H1 (cell line): ENCODE results near the gene NR4A1. TPM values are rescaled to one million over a fixed set of nuclear protein-coding genes. Genes with fewer than 3 reads are reported as not detected.

ENCODE experiments used
- CTCF ChIA-PET: fragments of 300-600 bp; sonication (Branson Sonifier 250); formaldehyde crosslinking; loops from one replicate; lab custom pipeline; 2021; ENCODE audit not compliant: partially characterized antibody; lab: Charles Lee
- POLR2A ChIA-PET: fragments of 300-600 bp; sonication (Branson Sonifier 250); formaldehyde crosslinking; loops from one replicate; lab custom pipeline; 2021; ENCODE audit warnings: inconsistent platforms; ENCODE audit not compliant: partially characterized antibody; lab: Charles Lee
- DNase-seq, 2 experiments: peaks; one replicate each; pipeline versions ENCODE4 v3.0.0 to v3.0.0-alpha.2; 2010 to 2022; ENCODE audit warnings: low spot score in 2 of 2, low read depth in 1 of 2, mixed read lengths in 1 of 2
- FAIRE-seq: peaks from 2 replicates; lab custom pipeline; 2011; peaks lifted over from hg19 to GRCh38; lab: Jason Lieb, UNC
- H2AFZ ChIP-seq: 2 replicates; pipeline ENCODE4 v1.8.1; 2012; ENCODE audit warnings: low read length, inconsistent platforms
- H2AK5ac ChIP-seq: 2 replicates; pipeline ENCODE4 v1.6.1; 2013; ENCODE audit warnings: low read depth, low read length
- H2BK120ac ChIP-seq: replicated peaks from 2 replicates; pipeline ENCODE3; 2013; ENCODE audit warnings: low read depth, low read length, inconsistent platforms
- H2BK12ac ChIP-seq: 2 replicates; pipeline ENCODE4 v1.6.1; 2013; ENCODE audit warnings: low read depth, low read length
- H2BK15ac ChIP-seq: 2 replicates; pipeline ENCODE4 v1.6.1; 2013; ENCODE audit warnings: low read length
- H2BK20ac ChIP-seq: 2 replicates; pipeline ENCODE4 v1.6.1; 2013; ENCODE audit warnings: low read length
- H2BK5ac ChIP-seq: 2 replicates; pipeline ENCODE4 v1.6.1; 2013; ENCODE audit warnings: low read depth, low read length
- H3K14ac ChIP-seq: 2 replicates; pipeline ENCODE4 v1.6.1; 2013; ENCODE audit warnings: inconsistent platforms; ENCODE audit not compliant: insufficient read length
- H3K18ac ChIP-seq: 2 replicates; pipeline ENCODE4 v1.6.1; 2013; ENCODE audit warnings: low read length; ENCODE audit errors: extremely low read depth
- H3K23ac ChIP-seq: 2 replicates; pipeline ENCODE4 v1.6.1; 2013; ENCODE audit warnings: inconsistent platforms; ENCODE audit not compliant: insufficient read length
- H3K23me2 ChIP-seq: 2 replicates; pipeline ENCODE4 v1.6.1; 2013; ENCODE audit warnings: low read depth, low read length
- H3K27ac ChIP-seq: 2 replicates; pipeline ENCODE4 v1.6.1; 2011; ENCODE audit warnings: low read depth, low read length, inconsistent platforms
- H3K27me3 ChIP-seq, 4 experiments: replicated peaks in 1 of 4; 1 replicate in 1 of 4; 2 replicates in 3 of 4; pipeline versions ENCODE4 v1.6.1 to v1.8.1; 2011 to 2013; ENCODE audit warnings: low read length in 3 of 4, mild to moderate bottlenecking in 3 of 4, inconsistent platforms in 2 of 4, mixed read lengths in 2 of 4, moderate library complexity in 1 of 4; ENCODE audit not compliant: control insufficient read depth in 3 of 4, insufficient read depth in 3 of 4; ENCODE audit errors: extremely low read depth in 1 of 4
- H3K36me3 ChIP-seq, 4 experiments: 2 replicates each; pipeline versions ENCODE4 v1.6.1 to v1.8.1; 2011 to 2013; ENCODE audit warnings: mild to moderate bottlenecking in 4 of 4, low read length in 3 of 4, moderate library complexity in 2 of 4, control low read depth in 1 of 4, inconsistent platforms in 1 of 4; ENCODE audit not compliant: insufficient read depth in 4 of 4, control insufficient read depth in 2 of 4
- H3K4ac ChIP-seq: replicated peaks from 2 replicates; pipeline ENCODE3; 2013; ENCODE audit warnings: low read length, low read depth, mixed read lengths, inconsistent platforms; ENCODE audit not compliant: insufficient read length
- H3K4me1 ChIP-seq, 4 experiments: replicated peaks in 1 of 4; 1 replicate in 1 of 4; 2 replicates in 3 of 4; pipeline versions ENCODE4 v1.6.1 to v1.8.1; 2011 to 2013; ENCODE audit warnings: low read length in 3 of 4, inconsistent platforms in 2 of 4, mixed read lengths in 1 of 4; ENCODE audit not compliant: insufficient read depth in 4 of 4, control insufficient read depth in 3 of 4
- H3K4me2 ChIP-seq, 2 experiments: 2 replicates each; pipeline versions ENCODE4 v1.6.1 to v1.8.1; 2011 to 2013; ENCODE audit warnings: low read depth in 2 of 2, low read length in 2 of 2, control low read depth in 1 of 2, inconsistent platforms in 1 of 2, mild to moderate bottlenecking in 1 of 2; ENCODE audit not compliant: insufficient read depth in 1 of 2
- H3K4me3 ChIP-seq, 4 experiments: fragments of 200-600, 300-600 bp in 1 of 4; sonication (generic), shearing (Covaris generic), sonication (Bioruptor Twin) in 1 of 4; 2 replicates each; pipeline versions ENCODE4 v1.5.1 to v1.8.1; 2011 to 2016; ENCODE audit warnings: low read length in 4 of 4, low read depth in 3 of 4, control low read depth in 2 of 4, inconsistent platforms in 2 of 4, mild to moderate bottlenecking in 2 of 4, mixed read lengths in 1 of 4, moderate library complexity in 1 of 4; ENCODE audit not compliant: insufficient read depth in 2 of 4; ENCODE audit errors: extremely low read depth in 1 of 4
- H3K56ac ChIP-seq: replicated peaks from 2 replicates; pipeline ENCODE3; 2013; ENCODE audit warnings: low read depth, mild to moderate bottlenecking, mixed read lengths, low read length, inconsistent platforms; ENCODE audit not compliant: insufficient read length
- H3K79me1 ChIP-seq: 2 replicates; pipeline ENCODE4 v1.6.1; 2013; ENCODE audit warnings: low read depth, low read length, control low read depth
- H3K79me2 ChIP-seq, 2 experiments: 2 replicates each; pipeline versions ENCODE4 v1.6.1 to v1.8.1; 2012 to 2013; ENCODE audit warnings: low read length in 2 of 2, mild to moderate bottlenecking in 2 of 2, inconsistent platforms in 1 of 2; ENCODE audit not compliant: insufficient read depth in 2 of 2, control insufficient read depth in 1 of 2
- H3K9ac ChIP-seq, 4 experiments: replicated peaks in 1 of 4; 1 replicate in 1 of 4; 2 replicates in 3 of 4; pipeline versions ENCODE4 v1.6.1 to v1.8.1; 2011 to 2013; ENCODE audit warnings: low read depth in 3 of 4, low read length in 3 of 4, control low read depth in 2 of 4, mild to moderate bottlenecking in 2 of 4, moderate library complexity in 2 of 4, inconsistent platforms in 1 of 4; ENCODE audit errors: extremely low read depth in 1 of 4
- H3K9me3 ChIP-seq, 2 experiments: 2 replicates each; pipeline versions ENCODE4 v1.6.1 to v1.8.1; 2012 to 2013; ENCODE audit warnings: mild to moderate bottlenecking in 2 of 2, moderate library complexity in 2 of 2, control low read depth in 1 of 2, inconsistent platforms in 1 of 2, low read depth in 1 of 2, low read length in 1 of 2, mixed read lengths in 1 of 2; ENCODE audit not compliant: insufficient read depth in 2 of 2
- H4K20me1 ChIP-seq, 2 experiments: replicated peaks in 1 of 2; 2 replicates each; pipeline versions ENCODE3 to v1.8.1; 2011 to 2013; ENCODE audit warnings: inconsistent platforms in 2 of 2, low read length in 2 of 2, mild to moderate bottlenecking in 1 of 2; ENCODE audit not compliant: insufficient read depth in 2 of 2, control insufficient read depth in 1 of 2
- H4K5ac ChIP-seq: 2 replicates; pipeline ENCODE4 v1.6.1; 2013; ENCODE audit warnings: low read length, low read depth, mixed read lengths, inconsistent platforms; ENCODE audit not compliant: insufficient read length
- H4K8ac ChIP-seq: 2 replicates; pipeline ENCODE4 v1.8.0; 2013; ENCODE audit warnings: mild to moderate bottlenecking, moderate library complexity, low read length, inconsistent platforms; ENCODE audit not compliant: insufficient read depth; ENCODE audit errors: extremely low read depth
- H4K91ac ChIP-seq: replicated peaks from 2 replicates; pipeline ENCODE3; 2013; ENCODE audit warnings: low read length, mixed read lengths, inconsistent platforms; ENCODE audit not compliant: insufficient read length
- BACH1 ChIP-seq: IDR thresholded peaks from 2 replicates; pipeline ENCODE4 v1.6.1; 2012; ENCODE audit warnings: low read length, improper control_type of control experiment
- BRCA1 ChIP-seq: IDR thresholded peaks from 2 replicates; pipeline ENCODE4 v1.6.1; 2012; ENCODE audit warnings: low read depth, low read length, improper control_type of control experiment
- CHD1 ChIP-seq: IDR thresholded peaks from 2 replicates; pipeline ENCODE4 v1.6.1; 2012; ENCODE audit warnings: low read depth, low read length, improper control_type of control experiment
- FOSL1 ChIP-seq: IDR thresholded peaks from 2 replicates; pipeline ENCODE4 v1.6.1; 2011; ENCODE audit warnings: mild to moderate bottlenecking, low read depth, low read length, moderate library complexity; ENCODE audit not compliant: insufficient read depth
- KDM5A ChIP-seq: fragments of 200-600 bp; IDR thresholded peaks from 2 replicates; pipeline ENCODE4 v1.7.1; 2012; ENCODE audit warnings: mild to moderate bottlenecking, low read length, inconsistent platforms, mixed read lengths
- SIN3A ChIP-seq, 2 experiments: IDR thresholded peaks in 1 of 2; conservative IDR thresholded peaks in 1 of 2; 2 replicates each; pipeline ENCODE4 v1.6.1; 2011 to 2012; ENCODE audit warnings: low read length in 2 of 2, improper control_type of control experiment in 1 of 2, low read depth in 1 of 2, mild to moderate bottlenecking in 1 of 2
- SIX5 ChIP-seq: IDR thresholded peaks from 2 replicates; pipeline ENCODE4 v1.6.1; 2011; ENCODE audit warnings: mild to moderate bottlenecking, low read depth, low read length
- TEAD4 ChIP-seq: IDR thresholded peaks from 2 replicates; pipeline ENCODE4 v1.6.1; 2012; ENCODE audit warnings: low read depth, low read length, inconsistent platforms, mixed read lengths
- YY1 ChIP-seq: IDR thresholded peaks from 2 replicates; pipeline ENCODE4 v1.6.1; 2011; ENCODE audit warnings: low read depth, mild to moderate bottlenecking, low read length
- WGBS, 2 experiments: shearing (Covaris generic) in 1 of 2; methylation state at CpG; one replicate each; pipeline versions ENCODE4 v1.1.6 to v1.1.7; 2013 to 2015; ENCODE audit warnings: low lambda C conversion rate in 2 of 2, mixed read lengths in 2 of 2, inconsistent platforms in 1 of 2, low coverage in 1 of 2, missing lambda C conversion rate in 1 of 2; ENCODE audit not compliant: insufficient replicate concordance in 2 of 2, insufficient coverage in 1 of 2, insufficient read length in 1 of 2; ENCODE audit errors: extremely low coverage in 1 of 2, missing lambda C conversion rate in 1 of 2; 5-methylcytosine and 5-hydroxymethylcytosine counted together
- polyA plus RNA-seq, 7 experiments: library from polyadenylated mRNA; depleted of rRNA in 3 of 7; stranded (reverse) in 5 of 7; unstranded in 2 of 7; fragments of >200 nt in 5 of 7; fragments of 200-250 nt in 2 of 7; gene quantifications; 1 replicate in 5 of 7; 2 replicates in 1 of 7; 4 replicates in 1 of 7; pipeline versions ENCODE4 v1.2.1 to v1.2.3, GENCODE V29; 2011 to 2013; ENCODE audit warnings: missing spikeins in 2 of 7, mixed read lengths in 2 of 7
- total RNA-seq: library from RNA; stranded (reverse); fragmentation: NEBNext Ultra II Directional; extraction: Animal tissue kit (Norgen Biotek cat#: 25700); gene quantifications from 2 replicates; pipeline ENCODE4 v1.2.1, GENCODE V29; 2021

The NR4A1 gene
- total and polyA plus RNA-seq, 2 of the 8 experiments (the other 6 are each of a cell fraction or from before 2014, with no cell fraction given): 18.7 to 23.3 TPM

DNA sequence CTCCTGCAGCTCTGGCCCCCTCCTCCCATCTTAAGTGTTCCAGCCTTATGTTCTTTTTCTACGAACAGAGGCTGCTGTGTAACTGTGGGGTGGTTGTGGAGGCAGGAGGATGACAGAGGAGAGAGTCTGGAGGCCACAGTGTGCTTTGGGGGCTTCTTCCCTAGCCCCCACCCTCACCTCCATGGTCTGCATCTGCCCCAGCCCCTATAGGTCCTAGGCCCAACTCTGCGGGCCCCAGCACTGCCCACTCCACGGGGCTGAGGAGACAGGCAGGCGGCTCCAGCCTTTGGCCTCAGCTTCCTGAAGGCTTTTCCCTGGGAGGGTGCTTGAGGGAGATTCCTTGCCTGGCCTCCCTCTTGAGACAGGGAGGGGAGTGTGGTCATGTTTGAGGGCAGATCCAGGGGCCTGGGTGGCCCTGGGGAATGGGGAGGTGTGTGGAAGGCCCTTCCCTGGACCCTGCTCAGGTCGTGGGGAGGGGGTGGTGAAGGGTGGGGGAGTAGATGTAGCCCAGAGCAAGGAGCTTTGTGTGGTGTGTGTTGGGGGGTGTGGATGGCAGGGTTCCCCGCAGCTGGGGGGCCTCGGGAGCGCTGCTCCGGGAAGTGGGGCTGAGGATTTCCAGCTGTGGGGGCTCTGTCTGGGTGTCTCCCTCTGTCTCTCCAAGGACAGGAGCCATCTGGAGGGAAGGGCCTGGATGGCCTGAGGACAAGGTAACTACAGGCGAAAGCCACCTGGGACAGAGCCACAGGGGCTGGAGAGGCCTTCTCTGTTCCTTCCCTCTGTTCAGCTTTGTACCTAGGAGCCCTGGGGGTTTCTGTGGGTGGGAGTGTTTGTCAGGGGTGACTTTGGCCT, 29.4 kb downstream of the NR4A1 start:
- no peak overlapping the region for H3K9ac ChIP-seq
- peak overlapping the region; percentile 55 to 67; a peak in 3 of 4 replicates for H3K4me2 ChIP-seq
- H3K27me3 ChIP-seq: peaks cover 0 to 14% (median 1%) of the 10 kb centered on the region in 4 experiments; a peak in 5 of 7 replicates
- H4K91ac ChIP-seq: no peak overlapping the region
- H3K9me3 ChIP-seq: no peaks in the 10 kb centered on the region
- no peak overlapping the region for H3K23ac ChIP-seq
- no peak overlapping the region for H2AFZ ChIP-seq
- no peak overlapping the region for H2BK120ac ChIP-seq
- no peak overlapping the region for H3K4ac ChIP-seq
- no peak overlapping the region for H2AK5ac ChIP-seq
- peaks cover 8% of the 10 kb centered on the region; the same call in 1 of the 2 replicates for H3K23me2 ChIP-seq
- H3K4me1 ChIP-seq: peaks cover 5 to 37% (median 14%) of the 10 kb centered on the region in 4 experiments; a peak in 6 of 7 replicates
- peaks cover 3 to 15% of the 10 kb centered on the region in 2 experiments for H4K20me1 ChIP-seq
- ChIA-PET CTCF (interaction anchor here (0.7 to 34.1 kb wide), 22 partner anchors 8 to 257 kb away, joined by 3 to 1022 read pairs (median 7); partner anchors contain the start of genes ATG101 and NR4A1), POLR2A (interaction anchor here (0.7 to 7.7 kb wide), 17 partner anchors 8 to 77 kb away, joined by 3 to 82 read pairs (median 6); partner anchors contain the start of genes ATG101 and NR4A1)
- no peak overlapping the region; the same call in none of the 2 replicates for H3K18ac ChIP-seq
- H3K27ac ChIP-seq: no peak overlapping the region
- H4K8ac ChIP-seq: no peak overlapping the region
- 80% methylated on average over 5 of the region's 10 CpGs; no CpG with 5 or more reads in 1 of the 2 experiments for WGBS, 2 experiments
- H3K36me3 ChIP-seq: peaks cover 6 to 20% (median 12%) of the 10 kb centered on the region in 4 experiments; a peak in 7 of 8 replicates
- H2BK15ac ChIP-seq: no peak overlapping the region
- H2BK20ac ChIP-seq: no peak overlapping the region
- DNase-seq (no peak), FAIRE-seq (no peak)
- no peak overlapping the region for H2BK5ac ChIP-seq
- peaks cover 0 to 2% of the 10 kb centered on the region in 2 experiments; a peak in 1 of 4 replicates for H3K79me2 ChIP-seq
- H3K56ac ChIP-seq: no peak overlapping the region
- H3K4me3 ChIP-seq: peak overlapping the region in 1 of 4 experiments; percentile 56; a peak in 3 of 8 replicates
- no peak overlapping the region for H4K5ac ChIP-seq
- TF ChIP-seq YY1 (no peak), SIN3A (conservative IDR thresholded peaks at IDR 0.05 in 1 of 2, IDR thresholded peaks at IDR 0.05 in 1 of 2; ENCODE audit: low read depth in 1 of 2, low read length in 2 of 2) (no peak), KDM5A (no peak), BACH1 (no peak), TEAD4 (no peak), BRCA1 (no peak), FOSL1 (no peak), CHD1 (no peak), SIX5 (no peak)
- no peak overlapping the region for H3K14ac ChIP-seq
- H2BK12ac ChIP-seq: no peak overlapping the region
- H3K79me1 ChIP-seq: peaks cover under 1% of the 10 kb centered on the region; the same call in 1 of the 2 replicates
